Progenitor cell of endocrine pancreas (in vitro differentiated cells): ENCODE data around the gene IL12RB1. TPM values are rescaled to one million over a fixed set of nuclear protein-coding genes. Genes with fewer than 3 reads are reported as not detected.

Experiments
- DNase-seq: peaks from one replicate; pipeline ENCODE4 v3.0.0; 2021; ENCODE audit warnings: low spot score; ENCODE audit not compliant: unreplicated experiment
- H3K27ac Mint-ChIP-seq: 2 replicates; pipeline ENCODE4 v1.8.0; 2021; ENCODE audit warnings: mild to moderate bottlenecking, moderate library complexity, mixed read lengths
- H3K27me3 Mint-ChIP-seq: 2 replicates; pipeline ENCODE4 v1.8.0; 2021; ENCODE audit warnings: mixed read lengths
- H3K36me3 Mint-ChIP-seq: 2 replicates; pipeline ENCODE4 v1.8.0; 2022; ENCODE audit warnings: mixed read lengths; ENCODE audit not compliant: insufficient read depth
- H3K4me1 Mint-ChIP-seq: 2 replicates; pipeline ENCODE4 v1.8.0; 2021; ENCODE audit warnings: low read depth, mixed read lengths
- H3K4me3 Mint-ChIP-seq: 2 replicates; pipeline ENCODE4 v1.8.0; 2021; ENCODE audit warnings: low read depth, mild to moderate bottlenecking, moderate library complexity, mixed read lengths
- H3K9me3 Mint-ChIP-seq: 2 replicates; pipeline ENCODE4 v1.8.0; 2021; ENCODE audit warnings: low read depth, mixed read lengths
- total RNA-seq: library from RNA; stranded (reverse); gene quantifications from 2 replicates; pipeline ENCODE4 v1.2.1, GENCODE V29; 2021
- TF ChIP-seq, protein P1 (sequence below): fragments of 200-600 bp; sonication (generic); IDR thresholded peaks from one replicate; pipeline ENCODE4 v1.5.0; 2021; ENCODE audit warnings: antibody characterized with exemption, mild to moderate bottlenecking; ENCODE audit not compliant: unreplicated experiment

IL12RB1 gene
- total RNA-seq, 1 donor from 2014 or later, result not detected

DNA sequence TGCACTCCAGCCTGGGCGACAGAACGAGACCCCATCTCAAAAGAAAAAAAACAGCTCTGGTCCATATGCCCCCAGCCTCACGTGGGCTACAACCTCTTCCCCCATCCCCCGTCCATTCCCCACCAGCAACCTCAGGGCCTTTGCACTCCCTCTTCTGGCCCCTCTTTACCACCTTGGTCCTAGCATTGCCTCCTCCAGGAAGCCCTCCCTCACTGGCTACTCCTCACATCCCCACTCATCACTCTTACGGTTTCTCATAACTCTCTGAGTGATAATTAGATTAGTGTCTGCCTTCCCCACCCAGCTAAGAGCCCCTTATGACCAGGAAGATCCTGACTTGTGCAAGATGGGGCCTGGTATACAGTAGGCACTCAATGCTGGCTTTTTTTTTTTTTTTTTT is 30.8 kb downstream of the IL12RB1 start:
- DNase-seq, result no peak
- H3K36me3 Mint-ChIP-seq, result no peaks in the 10 kb centered on the region
- H3K27me3 Mint-ChIP-seq, result peaks cover 13% of the 10 kb centered on the region
- H3K27ac Mint-ChIP-seq, result no peak overlapping the region
- TF ChIP-seq, protein P1, sequence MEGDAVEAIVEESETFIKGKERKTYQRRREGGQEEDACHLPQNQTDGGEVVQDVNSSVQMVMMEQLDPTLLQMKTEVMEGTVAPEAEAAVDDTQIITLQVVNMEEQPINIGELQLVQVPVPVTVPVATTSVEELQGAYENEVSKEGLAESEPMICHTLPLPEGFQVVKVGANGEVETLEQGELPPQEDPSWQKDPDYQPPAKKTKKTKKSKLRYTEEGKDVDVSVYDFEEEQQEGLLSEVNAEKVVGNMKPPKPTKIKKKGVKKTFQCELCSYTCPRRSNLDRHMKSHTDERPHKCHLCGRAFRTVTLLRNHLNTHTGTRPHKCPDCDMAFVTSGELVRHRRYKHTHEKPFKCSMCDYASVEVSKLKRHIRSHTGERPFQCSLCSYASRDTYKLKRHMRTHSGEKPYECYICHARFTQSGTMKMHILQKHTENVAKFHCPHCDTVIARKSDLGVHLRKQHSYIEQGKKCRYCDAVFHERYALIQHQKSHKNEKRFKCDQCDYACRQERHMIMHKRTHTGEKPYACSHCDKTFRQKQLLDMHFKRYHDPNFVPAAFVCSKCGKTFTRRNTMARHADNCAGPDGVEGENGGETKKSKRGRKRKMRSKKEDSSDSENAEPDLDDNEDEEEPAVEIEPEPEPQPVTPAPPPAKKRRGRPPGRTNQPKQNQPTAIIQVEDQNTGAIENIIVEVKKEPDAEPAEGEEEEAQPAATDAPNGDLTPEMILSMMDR, result no peak
- no peaks in the 10 kb centered on the region for H3K4me1 Mint-ChIP-seq
- H3K4me3 Mint-ChIP-seq, result no peak overlapping the region
- H3K9me3 Mint-ChIP-seq, result no peaks in the 10 kb centered on the region

DNA sequence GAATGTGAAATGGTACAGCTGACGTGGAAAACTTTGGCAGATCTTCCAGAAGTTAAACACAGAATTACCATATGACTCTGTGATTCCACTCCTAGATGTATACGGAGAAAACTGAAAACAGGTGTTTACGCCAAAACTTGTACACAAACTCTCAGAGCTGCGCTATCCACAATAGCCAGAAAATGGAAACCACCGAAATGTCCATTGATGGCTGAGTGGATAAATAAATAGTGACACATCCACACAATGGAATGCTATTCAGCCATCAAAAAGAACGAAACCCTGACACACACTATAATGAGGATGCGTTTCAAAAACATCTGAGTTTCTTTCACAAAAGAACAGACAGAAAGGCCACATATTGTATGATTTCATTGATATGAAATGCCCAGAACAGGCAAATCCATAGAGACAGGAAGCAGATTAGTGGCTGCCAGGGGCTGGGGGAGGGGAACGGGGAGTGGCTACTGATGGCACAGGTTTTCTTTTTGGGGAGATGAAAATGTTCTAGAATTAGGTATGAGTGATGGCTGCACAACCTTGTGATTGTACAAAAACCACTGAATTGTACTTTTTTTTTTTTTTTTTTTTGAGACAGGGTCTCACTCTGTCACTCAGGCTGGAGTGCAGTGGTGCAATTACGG is 33.0 kb downstream of the IL12RB1 start:
- Mint-ChIP-seq H3K27me3 (peaks cover 15% of the 10 kb centered on the region), H3K4me1 (no peaks in the 10 kb centered on the region), H3K4me3 (no peak overlapping the region), H3K9me3 (no peaks in the 10 kb centered on the region), H3K27ac (no peak overlapping the region), H3K36me3 (no peaks in the 10 kb centered on the region)
- TF ChIP-seq, protein P1, result no peak
- DNase-seq, result no peak

DNA sequence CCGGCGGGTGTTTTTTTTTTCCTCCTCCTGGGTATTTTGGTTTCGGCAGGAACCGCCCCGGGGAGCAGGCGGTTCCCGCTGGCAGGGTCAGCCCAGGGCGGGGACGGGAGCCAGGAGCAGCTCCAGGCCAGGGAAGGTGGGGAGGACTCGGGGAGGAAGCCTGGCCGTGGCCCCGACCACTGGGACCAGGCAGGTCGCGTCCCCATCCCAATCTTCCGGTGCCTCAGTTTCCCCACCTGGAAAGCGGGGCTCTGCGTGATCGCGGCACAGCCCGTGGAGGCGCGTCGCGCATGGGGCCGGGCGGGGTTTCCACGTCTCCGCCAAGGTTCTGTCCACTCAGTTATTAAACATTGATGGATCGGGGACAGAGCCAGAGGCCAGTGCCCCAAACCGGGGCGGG is 34.8 kb downstream of the IL12RB1 start:
- Mint-ChIP-seq H3K27ac (no peak overlapping the region), H3K27me3 (peaks cover 18% of the 10 kb centered on the region), H3K36me3 (no peaks in the 10 kb centered on the region), H3K4me3 (no peak overlapping the region), H3K9me3 (no peaks in the 10 kb centered on the region), H3K4me1 (no peaks in the 10 kb centered on the region)
- no peak for DNase-seq
- TF ChIP-seq, protein P1, result no peak

DNA sequence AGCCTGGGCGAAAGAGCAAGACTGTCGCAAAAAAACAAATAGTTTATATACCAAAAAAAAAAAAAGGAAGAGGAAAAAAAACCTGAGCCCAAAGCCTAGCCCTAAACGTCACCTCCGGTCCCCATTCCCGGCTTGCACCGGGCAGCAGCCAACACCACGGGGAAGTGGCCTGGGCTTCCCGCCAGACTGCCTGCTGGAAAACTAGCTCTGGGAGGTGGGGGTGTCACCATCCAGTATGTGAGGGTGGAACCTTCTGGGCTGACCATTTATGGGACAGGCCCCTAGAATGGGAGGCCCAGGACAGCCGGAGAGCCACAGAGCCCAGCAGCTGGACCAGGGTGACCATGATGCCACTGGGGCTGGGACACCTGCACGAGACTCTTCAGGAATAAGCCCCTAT is 37.3 kb downstream of the IL12RB1 start:
- H3K36me3 Mint-ChIP-seq, result no peaks in the 10 kb centered on the region
- TF ChIP-seq, protein P1, result no peak
- H3K9me3 Mint-ChIP-seq, result no peaks in the 10 kb centered on the region
- H3K4me1 Mint-ChIP-seq, result peaks cover 4% of the 10 kb centered on the region
- H3K4me3 Mint-ChIP-seq, result no peak overlapping the region
- H3K27me3 Mint-ChIP-seq, result peaks cover 27% of the 10 kb centered on the region
- DNase-seq, result no peak
- no peak overlapping the region for H3K27ac Mint-ChIP-seq

DNA sequence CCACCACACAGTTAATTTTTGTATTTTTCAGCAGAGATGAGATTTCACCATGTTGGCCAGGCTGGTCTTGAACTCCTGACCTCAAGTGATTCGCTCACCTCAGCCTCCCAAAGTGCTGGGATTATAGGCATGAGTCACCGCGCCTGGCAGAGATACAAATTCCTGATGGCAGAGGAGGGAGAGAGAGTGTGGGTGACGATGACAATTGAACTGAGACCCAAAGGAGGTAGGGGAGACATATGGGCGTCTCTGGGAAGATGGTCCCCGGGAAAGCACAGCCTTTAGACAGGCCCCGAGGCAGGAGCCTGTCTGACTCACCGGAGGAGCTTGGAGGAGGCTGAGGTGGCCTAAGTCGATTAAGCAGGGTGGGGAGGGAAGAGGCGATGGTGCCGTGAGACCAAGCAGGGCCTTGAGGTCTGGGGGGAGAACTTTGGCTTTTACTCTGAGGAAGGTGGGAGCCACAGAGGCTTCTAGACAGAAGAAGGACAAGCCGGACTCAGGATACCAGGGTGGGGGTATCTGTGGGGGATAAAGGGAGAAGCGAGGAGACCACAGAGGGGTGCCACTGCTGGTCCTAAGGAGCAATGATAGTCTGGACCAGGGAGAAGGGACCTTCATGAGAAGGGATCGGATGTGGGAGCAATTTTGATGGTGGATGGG is 40.5 kb downstream of the IL12RB1 start:
- H3K27ac Mint-ChIP-seq, result no peak overlapping the region
- peaks cover 4% of the 10 kb centered on the region for H3K4me1 Mint-ChIP-seq
- TF ChIP-seq, protein P1, result no peak
- no peaks in the 10 kb centered on the region for H3K9me3 Mint-ChIP-seq
- no peak overlapping the region for H3K4me3 Mint-ChIP-seq
- H3K36me3 Mint-ChIP-seq, result no peaks in the 10 kb centered on the region
- no peak for DNase-seq
- H3K27me3 Mint-ChIP-seq, result peaks cover 37% of the 10 kb centered on the region
